Measurements from ENCODE around the gene GFRA3.

- TF ChIP-seq ZFP30 (CRISPR knock-in tag; IDR thresholded peaks at IDR 0.05): no peak
- TF ChIP-seq PPARA (CRISPR knock-in tag; IDR thresholded peaks at IDR 0.05; ENCODE audit: borderline replicate concordance): no peak
- TF ChIP-seq ZFP3 (CRISPR knock-in tag; IDR thresholded peaks at IDR 0.05): no peak
- TF ChIP-seq POU6F1 (CRISPR knock-in tag; IDR thresholded peaks at IDR 0.05; ENCODE audit: borderline replicate concordance, low read depth): no peak
- TF ChIP-seq OSR1 (CRISPR knock-in tag; IDR thresholded peaks at IDR 0.05): no peak
- no peak for TF ChIP-seq ISL1 (CRISPR knock-in tag; IDR thresholded peaks at IDR 0.05)
- no peak for TF ChIP-seq RARB (CRISPR knock-in tag; IDR thresholded peaks at IDR 0.05)
- TF ChIP-seq TCF4 (CRISPR knock-in tag; IDR thresholded peaks at IDR 0.05; ENCODE audit: borderline replicate concordance): no peak
- no peak for TF ChIP-seq ARNTL (CRISPR knock-in tag; IDR thresholded peaks at IDR 0.05; ENCODE audit: borderline replicate concordance, low read depth)
- TF ChIP-seq ZNF8 (CRISPR knock-in tag; IDR thresholded peaks at IDR 0.05): no peak
- no peak for TF ChIP-seq PATZ1 (CRISPR knock-in tag; IDR thresholded peaks at IDR 0.05; ENCODE audit: borderline replicate concordance)
- TF ChIP-seq BACH2 (CRISPR knock-in tag; IDR thresholded peaks at IDR 0.05; ENCODE audit: borderline replicate concordance): no peak
These were observed 28.1 kb downstream of the GFRA3 start for GRCh38 chr5:138246334-138246733.

Measured in SK-N-SH treated with all-trans-retinoic acid at 6 μM for 48 hours (cell line).